A673 (cell line): Measurements from ENCODE around the gene SMTN. TPM values are rescaled to one million over a fixed set of nuclear protein-coding genes. Genes with fewer than 3 reads are reported as not detected.

ENCODE experiments used
- BruUV-seq: library from RNA; stranded (reverse); fragments of 400-500 nt; replicated peaks from 2 replicates; lab custom pipeline; 2021; lab: Mats Ljungman, UMichigan
- CTCF ChIA-PET: fragments of 300-600 bp; sonication (Branson Sonifier 250); formaldehyde crosslinking; loops from one replicate; lab custom pipeline; 2022; ENCODE audit warnings: antibody characterized with exemption; lab: Charles Lee
- POLR2A ChIA-PET: fragments of 300-600 bp; sonication (Branson Sonifier 250); formaldehyde crosslinking; loops from one replicate; lab custom pipeline; 2022; ENCODE audit warnings: antibody characterized with exemption; ENCODE audit not compliant: low non-redundant PET; lab: Charles Lee
- DNase-seq: peaks from one replicate; pipeline ENCODE4 v3.0.0-alpha.2; 2015; ENCODE audit warnings: low spot score
- H3K27ac ChIP-seq: fragments of 200-600 bp; sonication (generic); 2 replicates; pipeline ENCODE4 v1.5.1; 2016; ENCODE audit warnings: mixed run types, low read depth, mild to moderate bottlenecking, mixed read lengths, antibody characterized with exemption, low read length; ENCODE audit not compliant: poor library complexity, severe bottlenecking
- H3K27me3 ChIP-seq: fragments of 200-600 bp; sonication (generic); replicated peaks from 2 replicates; pipeline ENCODE4 v1.6.1; 2017; ENCODE audit warnings: mixed run types, low read depth, mild to moderate bottlenecking, mixed read lengths, antibody characterized with exemption, low read length; ENCODE audit not compliant: insufficient read depth, poor library complexity
- H3K36me3 ChIP-seq: fragments of 200-600 bp; sonication (generic); 2 replicates; pipeline ENCODE4 v1.6.1; 2016; ENCODE audit warnings: mixed run types, mild to moderate bottlenecking, mixed read lengths, antibody characterized with exemption, low read length; ENCODE audit not compliant: insufficient read depth, poor library complexity, severe bottlenecking
- H3K4me1 ChIP-seq: fragments of 200-600 bp; sonication (generic); 2 replicates; pipeline ENCODE4 v1.6.1; 2017; ENCODE audit warnings: mixed run types, mild to moderate bottlenecking, mixed read lengths, antibody characterized with exemption, low read length; ENCODE audit not compliant: insufficient read depth, poor library complexity, severe bottlenecking
- H3K4me3 ChIP-seq: fragments of 200-600 bp; sonication (generic); 2 replicates; pipeline ENCODE4 v1.5.1; 2016; ENCODE audit warnings: low read depth, mixed run types, mild to moderate bottlenecking, mixed read lengths, low read length; ENCODE audit not compliant: poor library complexity, severe bottlenecking
- H3K9me3 ChIP-seq: fragments of 200-600 bp; sonication (generic); 2 replicates; pipeline ENCODE4 v1.6.1; 2016; ENCODE audit warnings: mixed run types, low read depth, mild to moderate bottlenecking, mixed read lengths, antibody characterized with exemption, low read length; ENCODE audit not compliant: poor library complexity, severe bottlenecking
- CTCF ChIP-seq: fragments of 300-800, 200-600 bp; sonication (generic); conservative IDR thresholded peaks from 2 replicates; pipeline ENCODE4 v1.5.1; 2017; ENCODE audit warnings: low read depth, mild to moderate bottlenecking, antibody characterized with exemption, low read length, moderate library complexity, mixed read lengths
- EZH2 ChIP-seq: fragments of 200-600 bp; sonication (generic); IDR thresholded peaks from 2 replicates; pipeline ENCODE4 v1.6.1; 2017; ENCODE audit warnings: borderline replicate concordance, low read depth, mild to moderate bottlenecking, mixed read lengths, antibody characterized with exemption, low read length; ENCODE audit not compliant: poor library complexity, severe bottlenecking
- intact Hi-C: fragments of 100-400 bp; cut with micrococcal nuclease; formaldehyde crosslinking; loops from one replicate; pipeline ENCODE4 v1.10.0; 2022; ENCODE audit not compliant: unreplicated experiment
- total RNA-seq: library from RNA; stranded (reverse); gene quantifications from 2 replicates; pipeline ENCODE4 v1.2.3, GENCODE V29; 2021

The SMTN gene
- total RNA-seq, 1 experiment from 2014 or later: 40.0 TPM

- no peak for TF ChIP-seq CTCF
- TF ChIP-seq EZH2: no peak
- no peaks in the 10 kb centered on the region for H3K27me3 ChIP-seq
- POLR2A ChIA-PET: no interaction called here
- intact Hi-C loops: no loop called here
- H3K27ac ChIP-seq: no peak overlapping the region
- peaks cover 9% of the 10 kb centered on the region for H3K4me1 ChIP-seq
- BruUV-seq: no TSS peak
- H3K36me3 ChIP-seq: no peaks in the 10 kb centered on the region
- no peaks in the 10 kb centered on the region for H3K9me3 ChIP-seq
- H3K4me3 ChIP-seq: no peak overlapping the region
- CTCF ChIA-PET: interaction anchor here (1.4 kb wide), 1 partner anchor 13 kb away, joined by 3 read pairs; the partner anchor contains the start of gene SELENOM
- DNase-seq: no peak
Observed at GRCh38 chr22:31120642-31121041, 39.5 kb downstream of the SMTN start.

- intact Hi-C loops: no loop called here
- POLR2A ChIA-PET: no interaction called here
- TF ChIP-seq CTCF: no peak
- TF ChIP-seq EZH2: no peak
Observed at GRCh38 chr22:31121403-31121802, 40.3 kb downstream of the SMTN start.

GRCh38 chr22:31122196-31122531, 41.0 kb downstream of the SMTN start:
- H3K4me3 ChIP-seq: no peak overlapping the region
- no peak for DNase-seq
- no peaks in the 10 kb centered on the region for H3K9me3 ChIP-seq
- H3K27me3 ChIP-seq: no peaks in the 10 kb centered on the region
- intact Hi-C loops: no loop called here
- POLR2A ChIA-PET: no interaction called here
- H3K4me1 ChIP-seq: peaks cover 9% of the 10 kb centered on the region
- H3K27ac ChIP-seq: peak overlapping the region; percentile 72
- no peaks in the 10 kb centered on the region for H3K36me3 ChIP-seq
- CTCF ChIA-PET: interaction anchor here (1.1 kb wide), 1 partner anchor 15 kb away, joined by 3 read pairs; the partner anchor contains the start of gene SELENOM
- BruUV-seq: no TSS peak
- TF ChIP-seq CTCF (no peak), EZH2 (no peak)

More at GRCh38 chr22:31121403-31121802, 40.3 kb downstream of the SMTN start:
- H3K9me3 ChIP-seq: no peaks in the 10 kb centered on the region
- no peak overlapping the region for H3K27ac ChIP-seq
- no TSS peak for BruUV-seq
- CTCF ChIA-PET: interaction anchor here (1.1 kb wide), 1 partner anchor 14 kb away, joined by 3 read pairs; the partner anchor contains the start of gene SELENOM
- no peaks in the 10 kb centered on the region for H3K36me3 ChIP-seq
- no peak for DNase-seq
- H3K27me3 ChIP-seq: no peaks in the 10 kb centered on the region
- peaks cover 9% of the 10 kb centered on the region for H3K4me1 ChIP-seq
- H3K4me3 ChIP-seq: no peak overlapping the region
